ENCODE results near the gene HSPB8.

DNA sequence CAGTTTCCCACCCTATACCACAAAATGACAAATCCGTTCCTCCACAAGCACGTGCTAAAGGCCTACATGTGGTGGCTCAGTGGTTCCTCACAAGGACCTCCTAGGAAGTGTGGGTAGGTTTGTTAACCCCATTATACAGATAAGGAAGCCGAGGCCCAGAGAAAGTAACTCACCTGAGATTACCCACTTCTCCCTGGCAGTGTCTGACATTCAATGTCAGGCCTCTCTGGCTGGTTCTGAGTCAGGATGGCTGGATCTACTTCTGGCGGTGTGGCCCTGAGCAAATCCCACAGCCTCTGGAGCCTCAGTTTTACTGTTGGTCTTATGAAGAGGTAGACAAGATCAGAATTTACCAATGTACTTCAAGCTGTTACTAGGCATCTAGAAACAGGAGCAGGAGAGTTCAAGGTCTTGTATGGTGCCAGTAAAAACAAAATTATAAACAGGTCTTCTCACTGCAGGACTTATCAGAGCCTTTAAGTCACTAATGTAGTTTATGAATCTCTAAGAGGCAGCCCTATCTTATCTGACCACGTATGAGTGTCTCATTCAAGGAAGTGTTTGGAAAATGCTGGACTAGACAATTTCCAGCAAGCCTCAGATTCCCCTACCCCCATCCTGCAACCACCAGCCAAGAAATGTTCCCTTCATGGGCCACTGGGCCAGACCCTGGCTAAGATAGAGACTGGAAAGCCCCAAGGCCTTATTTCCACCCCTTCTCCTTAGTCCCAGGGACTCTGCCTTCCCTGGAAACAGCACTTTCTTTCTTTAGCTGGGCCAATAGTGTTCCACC, 4.2 kb downstream of the HSPB8 start:
- TF ChIP-seq TP53 (CRISPR knock-in tag; IDR thresholded peaks at IDR 0.05) (no peak), EP300 (IDR thresholded peaks at IDR 0.05) (no peak), HDAC2 (IDR thresholded peaks at IDR 0.05) (no peak)
- TF ChIP-seq, protein P1, sequence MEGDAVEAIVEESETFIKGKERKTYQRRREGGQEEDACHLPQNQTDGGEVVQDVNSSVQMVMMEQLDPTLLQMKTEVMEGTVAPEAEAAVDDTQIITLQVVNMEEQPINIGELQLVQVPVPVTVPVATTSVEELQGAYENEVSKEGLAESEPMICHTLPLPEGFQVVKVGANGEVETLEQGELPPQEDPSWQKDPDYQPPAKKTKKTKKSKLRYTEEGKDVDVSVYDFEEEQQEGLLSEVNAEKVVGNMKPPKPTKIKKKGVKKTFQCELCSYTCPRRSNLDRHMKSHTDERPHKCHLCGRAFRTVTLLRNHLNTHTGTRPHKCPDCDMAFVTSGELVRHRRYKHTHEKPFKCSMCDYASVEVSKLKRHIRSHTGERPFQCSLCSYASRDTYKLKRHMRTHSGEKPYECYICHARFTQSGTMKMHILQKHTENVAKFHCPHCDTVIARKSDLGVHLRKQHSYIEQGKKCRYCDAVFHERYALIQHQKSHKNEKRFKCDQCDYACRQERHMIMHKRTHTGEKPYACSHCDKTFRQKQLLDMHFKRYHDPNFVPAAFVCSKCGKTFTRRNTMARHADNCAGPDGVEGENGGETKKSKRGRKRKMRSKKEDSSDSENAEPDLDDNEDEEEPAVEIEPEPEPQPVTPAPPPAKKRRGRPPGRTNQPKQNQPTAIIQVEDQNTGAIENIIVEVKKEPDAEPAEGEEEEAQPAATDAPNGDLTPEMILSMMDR (IDR thresholded peaks at IDR 0.05), result no peak
- TF ChIP-seq, protein P2, sequence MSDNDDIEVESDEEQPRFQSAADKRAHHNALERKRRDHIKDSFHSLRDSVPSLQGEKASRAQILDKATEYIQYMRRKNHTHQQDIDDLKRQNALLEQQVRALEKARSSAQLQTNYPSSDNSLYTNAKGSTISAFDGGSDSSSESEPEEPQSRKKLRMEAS (IDR thresholded peaks at IDR 0.05), result no peak

Data from A549 (cell line).